CD1c-positive myeloid dendritic cell (primary cell): ENCODE measurements around the gene SRP54.
"Not testable (repeated sequence)": the region's sequence is repeated elsewhere in the genome, so short reads cannot be mapped to it uniquely, and the experiment has no call there.

Experiments used
- DNase-seq: peaks from one replicate; pipeline ENCODE4 v3.0.0-alpha.2; 2016; ENCODE audit errors: extremely low spot score

SRP54 gene

DNA sequence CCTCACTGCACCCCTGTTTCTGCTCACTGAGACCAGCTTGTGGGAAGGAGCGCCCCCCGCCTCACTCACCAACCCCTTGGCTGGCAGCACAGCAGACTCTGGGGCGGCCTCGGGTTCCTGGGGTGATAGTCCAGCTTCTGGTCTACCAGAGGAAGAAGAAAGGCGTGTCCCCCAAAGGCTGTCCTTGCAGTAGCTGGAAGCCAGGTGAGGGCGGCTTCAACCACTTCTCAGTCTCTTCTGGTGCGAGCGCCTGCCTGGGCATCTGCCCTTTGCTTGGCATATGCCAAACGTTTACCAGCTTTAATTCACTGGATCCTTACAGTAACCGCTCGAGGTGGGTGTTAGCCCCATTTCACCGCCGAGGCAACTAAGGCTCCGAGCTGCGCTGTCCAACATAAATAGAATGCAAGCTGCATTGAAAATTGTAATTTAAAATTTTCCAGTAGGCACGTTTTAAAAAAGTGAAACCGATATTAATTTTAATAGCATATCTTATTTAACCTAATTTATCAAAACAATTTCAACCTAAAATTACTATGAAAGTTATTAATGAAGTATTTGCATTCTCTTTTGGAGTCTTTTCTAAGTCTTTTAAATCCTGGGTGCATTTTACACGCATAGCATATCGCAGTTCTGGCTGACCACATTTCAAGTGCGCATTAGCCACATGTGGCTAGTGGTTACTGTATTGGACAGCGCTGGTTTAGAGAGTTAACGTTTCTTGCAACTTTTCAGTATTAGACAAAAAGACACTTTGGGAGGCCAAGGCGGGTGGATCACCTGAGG, 64.2 kb downstream of the SRP54 start:
- DNase-seq: no peak

DNA sequence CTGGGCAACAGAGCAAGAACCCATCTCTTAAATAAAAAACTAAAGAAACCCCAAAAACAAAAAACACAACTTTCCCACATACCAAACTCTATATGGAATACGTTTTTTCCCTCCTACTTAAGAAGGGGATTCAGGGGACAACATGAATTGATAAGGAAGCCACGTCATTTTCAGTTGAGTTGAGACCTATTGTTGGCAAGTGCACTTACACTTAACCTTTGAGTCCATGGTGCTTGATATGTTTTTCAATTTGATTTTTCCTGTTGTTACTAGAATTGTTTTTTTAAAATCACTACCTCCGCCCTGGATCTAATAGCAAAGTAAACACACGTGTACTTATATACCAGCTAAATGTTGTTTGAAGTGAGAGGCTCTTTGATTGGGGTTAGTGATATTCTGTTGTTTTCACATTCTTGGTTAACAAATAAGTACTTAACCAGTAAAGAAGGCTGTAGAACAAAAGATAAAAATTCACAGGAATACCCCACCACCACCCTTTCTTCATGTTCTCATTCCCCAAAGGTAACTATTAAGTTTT, 65.3 kb downstream of the SRP54 start:
- DNase-seq: no peak

DNA sequence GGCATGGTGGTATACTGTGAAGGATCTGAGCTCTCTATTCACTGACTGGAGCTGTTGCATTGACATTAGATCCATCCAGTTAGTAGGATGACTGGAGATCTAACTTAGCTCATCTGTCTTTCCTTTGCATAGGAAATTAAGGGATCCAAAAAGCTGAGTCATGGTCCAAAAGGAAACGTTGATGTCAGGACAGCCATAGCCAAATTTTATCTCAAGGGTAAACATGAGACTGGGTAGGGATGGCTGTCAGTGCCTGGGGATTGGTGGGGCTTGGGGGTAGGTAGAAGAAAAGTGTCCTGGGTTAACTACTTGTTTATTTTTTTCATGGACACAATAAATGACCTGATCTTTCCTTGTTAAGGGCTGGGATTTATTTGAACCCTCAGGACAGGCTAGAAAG, 67.9 kb downstream of the SRP54 start:
- DNase-seq: no peak

DNA sequence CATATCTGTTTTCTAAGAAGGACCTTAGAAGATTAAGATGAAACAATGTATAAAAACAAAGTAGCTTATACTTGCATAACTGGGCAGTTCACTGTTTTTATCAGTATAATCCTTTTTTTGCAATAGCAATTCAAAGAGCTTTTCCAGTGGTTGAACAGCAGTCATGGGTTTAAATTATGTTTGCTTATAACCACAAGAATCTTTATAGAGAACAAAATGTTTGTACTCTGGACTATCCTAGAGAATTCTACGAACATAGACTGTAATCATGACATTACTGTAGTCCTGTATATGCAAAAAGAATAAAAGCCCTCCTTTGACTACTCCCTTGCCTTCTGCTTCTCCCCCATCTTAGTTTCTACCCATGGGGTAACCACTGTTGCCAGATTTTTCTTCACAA, 69.0 kb downstream of the SRP54 start:
- no peak for DNase-seq

DNA sequence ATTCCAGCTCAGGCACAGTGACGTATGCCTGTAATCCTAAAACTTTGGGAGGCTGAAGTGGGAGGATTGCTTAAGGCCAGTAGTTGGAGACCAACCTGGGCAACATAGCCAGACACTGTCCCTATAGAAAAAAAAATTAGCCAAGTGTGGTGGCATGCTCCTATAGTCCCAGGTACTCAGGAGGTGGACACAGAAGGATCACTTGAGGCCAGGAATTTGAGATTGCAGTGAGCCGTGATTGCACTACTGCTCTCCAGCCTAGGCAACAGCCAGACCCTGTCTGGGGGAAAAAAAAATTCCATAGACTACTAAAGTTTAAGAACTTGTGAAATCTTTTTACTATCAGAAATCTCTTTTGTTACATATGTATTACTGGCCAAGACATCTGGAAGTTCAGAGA, 69.8 kb downstream of the SRP54 start:
- no peak for DNase-seq

DNA sequence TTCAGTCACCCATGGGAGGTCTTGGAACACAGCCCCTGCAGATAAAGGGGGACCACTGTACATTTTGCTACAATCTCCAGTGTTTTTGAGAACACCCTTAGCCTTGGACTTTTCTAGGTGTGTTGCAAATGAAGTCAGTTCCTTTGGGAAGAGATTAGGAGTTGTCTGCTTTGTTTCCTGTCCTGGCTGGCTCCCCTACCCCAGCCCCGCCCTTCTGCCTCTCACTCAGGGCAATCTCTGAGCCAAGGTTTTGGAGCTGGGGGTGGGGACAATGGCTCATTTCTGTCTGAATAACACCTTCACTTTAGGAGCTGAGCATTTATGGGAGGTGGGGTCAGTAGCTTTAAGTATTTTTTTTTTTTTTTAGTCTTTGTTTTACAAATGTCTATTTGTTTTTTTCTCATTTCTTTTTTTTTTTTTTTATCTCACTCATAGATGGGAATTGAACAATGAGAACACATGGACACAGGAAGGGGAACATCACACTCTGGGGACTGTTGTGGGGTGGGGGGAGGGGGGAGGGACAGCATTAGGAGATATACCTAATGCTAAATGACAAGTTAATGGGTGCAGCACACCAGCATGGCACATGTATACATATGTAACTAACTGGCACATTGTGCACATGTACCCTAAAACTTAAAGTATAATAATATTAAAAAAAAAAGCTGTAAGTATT, 78.5 kb downstream of the SRP54 start:
- not testable (repeated sequence) for DNase-seq

DNA sequence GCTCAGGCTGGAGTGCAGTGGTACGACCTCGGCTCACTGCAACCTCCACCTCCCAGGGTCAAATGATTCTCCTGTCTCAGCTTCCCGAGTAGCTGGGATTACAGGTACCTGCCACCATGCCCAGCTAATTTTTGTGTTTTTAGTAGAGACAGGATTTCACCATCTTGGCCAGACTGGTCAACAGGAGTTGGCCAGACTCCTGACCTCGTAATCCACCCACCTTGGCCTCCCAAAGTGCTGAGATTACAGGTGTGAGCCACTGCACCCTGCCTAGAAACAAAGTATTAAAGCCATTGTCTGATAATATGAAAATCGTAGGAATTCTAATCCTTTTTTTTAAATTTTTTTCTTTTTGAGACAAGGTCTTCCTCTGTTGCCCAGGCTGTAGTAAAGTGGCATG, 82.9 kb downstream of the SRP54 start:
- DNase-seq: not testable (repeated sequence)

DNA sequence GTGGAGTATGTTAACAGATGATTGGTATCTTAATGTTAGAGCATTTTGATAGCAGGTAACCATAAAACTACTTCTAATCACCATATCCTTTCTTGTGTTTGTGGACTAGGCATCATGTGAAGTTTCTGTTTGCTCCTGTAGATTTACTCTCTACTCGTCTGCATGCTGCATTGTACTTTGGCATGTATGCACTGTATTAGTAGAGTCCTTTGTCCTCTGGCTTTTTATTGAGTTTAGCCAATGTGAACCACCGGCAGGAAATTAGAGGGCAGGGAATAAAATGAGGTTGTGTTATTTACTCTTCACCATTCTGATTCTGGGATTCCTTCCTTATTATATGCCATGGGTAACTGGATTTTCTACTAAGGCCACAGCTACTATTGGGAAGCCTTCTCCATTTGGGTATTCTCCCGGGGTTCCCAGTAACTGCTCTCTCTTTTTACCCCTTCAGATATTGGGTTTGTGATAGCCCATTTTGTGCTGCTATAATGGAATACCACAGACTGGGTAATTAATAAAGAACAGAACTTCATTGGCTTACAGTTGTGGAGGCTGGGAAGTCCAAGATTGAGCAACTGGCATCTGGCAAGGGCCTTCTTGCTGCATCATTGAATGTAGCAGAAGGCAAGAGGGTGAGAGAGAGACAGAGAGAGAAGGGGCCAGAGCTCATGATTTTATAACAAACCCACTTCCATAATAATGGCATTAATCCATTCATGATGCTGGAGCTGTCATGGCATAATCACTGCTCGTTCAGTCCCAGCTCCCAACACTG, 85.6 kb downstream of the SRP54 start:
- no peak for DNase-seq

DNA sequence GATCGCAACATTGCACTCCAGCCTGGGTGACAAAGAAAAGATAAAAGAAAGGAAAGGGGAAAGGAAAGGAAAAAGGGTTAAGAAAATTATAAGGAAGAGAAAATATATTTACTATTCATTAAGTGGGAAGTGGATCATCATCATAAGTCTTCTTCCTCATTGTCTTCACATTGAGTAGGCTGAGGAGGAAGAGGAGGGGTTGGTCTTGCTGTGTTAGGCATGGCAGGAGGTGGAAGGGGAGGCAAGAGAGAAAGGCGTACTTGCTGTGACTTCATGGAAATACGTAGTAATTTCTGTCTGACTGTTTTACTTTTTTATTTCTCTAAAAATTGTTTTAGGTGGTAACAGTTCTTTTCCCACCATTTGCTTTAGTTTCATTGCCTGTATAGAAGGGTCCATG, 89.4 kb downstream of the SRP54 start:
- DNase-seq: peak; percentile 35

DNA sequence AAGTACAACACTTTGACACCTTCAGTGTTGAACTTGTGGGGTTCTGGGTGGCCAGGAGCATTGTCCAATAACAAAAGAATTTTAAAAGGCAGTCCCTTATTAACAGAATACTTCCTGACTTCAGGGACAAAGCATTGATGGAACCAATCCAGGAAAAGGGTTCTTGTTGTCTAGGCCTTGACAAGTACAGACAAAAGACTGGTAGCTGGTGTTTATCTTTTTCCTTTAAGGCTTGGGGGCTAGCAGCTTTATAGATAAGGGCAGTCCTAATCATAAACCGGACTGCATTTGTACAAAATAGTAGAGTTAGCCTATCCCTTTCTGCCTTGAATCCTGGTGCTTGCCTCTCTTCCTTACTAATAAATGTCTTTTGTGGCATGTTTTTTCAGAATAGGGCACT, 90.7 kb downstream of the SRP54 start:
- no peak for DNase-seq

DNA sequence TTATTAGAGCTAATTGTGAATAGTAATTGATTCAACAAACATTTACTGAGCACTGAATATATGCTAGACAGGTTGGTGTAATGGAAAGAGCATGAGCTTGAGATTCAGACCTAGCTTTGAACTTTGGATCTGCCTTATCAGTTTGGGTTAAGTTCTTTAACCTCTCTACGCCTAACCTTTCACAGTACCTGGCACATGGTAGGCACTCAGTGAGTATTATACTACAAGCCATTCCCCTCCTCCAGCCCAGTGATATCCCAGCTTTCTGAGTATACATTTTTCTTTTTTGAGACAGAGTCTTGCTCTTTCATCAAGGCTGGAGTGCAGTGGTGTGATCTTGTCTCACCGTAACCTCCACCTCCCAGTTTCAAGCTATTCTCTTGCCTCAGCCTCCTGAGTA, 95.3 kb downstream of the SRP54 start:
- no peak for DNase-seq
